BLaER1 treated with 17β-estradiol and CSF1 and Interleukin-3, amounts not matched to agents 10 nM and 100 nM (cell line): ENCODE results near the gene EIF3D.
A peak's percentile ranks its signal among the peaks of the same experiment; 100 is the strongest.
"Not testable (repeated sequence)": the region's sequence is repeated elsewhere in the genome, so short reads cannot be mapped to it uniquely, and the experiment has no call there.

ENCODE experiments used
- H3K27ac ChIP-seq, 11 experiments: shearing (Covaris generic); formaldehyde crosslinking; 2 replicates each; pipeline ENCODE4 v1.8.1; 2022
- H3K27me3 ChIP-seq, 11 experiments: shearing (Covaris generic); formaldehyde crosslinking; 2 replicates each; pipeline ENCODE4 v1.8.1; 2022
- H3K36me3 ChIP-seq, 11 experiments: shearing (Covaris generic); formaldehyde crosslinking; 2 replicates each; pipeline ENCODE4 v1.8.1; 2022
- H3K4me1 ChIP-seq, 10 experiments: shearing (Covaris generic); formaldehyde crosslinking; 2 replicates each; pipeline ENCODE4 v1.8.1; 2022
- H3K4me2 ChIP-seq, 11 experiments: shearing (Covaris generic); formaldehyde crosslinking; 2 replicates each; pipeline ENCODE4 v1.8.1; 2022
- H3K4me3 ChIP-seq, 10 experiments: shearing (Covaris generic); formaldehyde crosslinking; 2 replicates each; pipeline ENCODE4 v1.8.1; 2022
- H3K9ac ChIP-seq, 11 experiments: shearing (Covaris generic); formaldehyde crosslinking; 2 replicates each; pipeline ENCODE4 v1.8.1; 2022
- H3K9me3 ChIP-seq, 11 experiments: shearing (Covaris generic); formaldehyde crosslinking; replicated peaks in 1 of 11; 2 replicates each; pipeline ENCODE4 v1.8.1; 2022
- H4K20me1 ChIP-seq, 11 experiments: shearing (Covaris generic); formaldehyde crosslinking; 2 replicates each; pipeline ENCODE4 v1.8.1; 2022
- Cebpa-rat ChIP-seq, 11 experiments: shearing (Covaris generic); IDR thresholded peaks; 2 replicates each; pipeline ENCODE4 v1.8.1; 2022

EIF3D gene

DNA sequence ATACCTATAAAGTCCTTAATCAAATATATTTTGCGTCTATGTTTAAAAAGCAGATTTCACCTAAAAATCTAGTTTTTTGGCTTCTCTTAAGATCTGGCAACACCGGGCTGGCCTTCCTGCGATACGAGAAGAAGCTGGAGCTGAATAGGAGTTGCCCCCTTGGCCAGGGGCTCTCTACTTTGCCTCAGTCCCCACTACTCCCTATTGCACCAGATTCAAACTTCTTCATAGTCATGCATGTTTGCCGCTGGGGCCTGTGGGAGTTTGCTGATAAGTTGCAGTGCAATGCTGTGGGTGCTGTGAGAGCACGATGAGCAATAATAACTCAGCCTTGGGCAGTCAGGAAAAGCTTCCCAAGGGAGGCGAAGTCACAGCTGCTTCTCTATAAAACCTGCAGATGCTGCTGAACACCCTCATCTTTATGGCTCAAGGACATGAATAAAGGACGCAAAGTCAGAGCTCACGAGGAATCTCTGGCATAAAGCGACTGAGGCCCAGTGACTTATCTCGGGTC lies 15.2 kb upstream of the EIF3D start:
- Histone ChIP-seq H3K27ac (no peak overlapping the region), H3K9ac (peak overlapping the region in 2 of 11 experiments; percentile 4 to 14; a peak in 2 of 22 replicates), H3K27me3 (no peaks in the 10 kb centered on the region), H4K20me1 (no peaks in the 10 kb centered on the region), H3K36me3 (no peaks in the 10 kb centered on the region), H3K4me1 (peaks cover 8 to 64% (median 28%) of the 10 kb centered on the region in 10 experiments), H3K4me2 (peak overlapping the region in 8 of 11 experiments; percentile 5 to 68 (median 37); a peak in 14 of 22 replicates), H3K9me3 (no peaks in the 10 kb centered on the region), H3K4me3 (no peak overlapping the region)
- 0 out of 22 replicates have a peak, but pooled peaks of 1 of the 11 experiments have one; percentile 9 for TF ChIP-seq Cebpa-rat (IDR thresholded peaks at IDR 0.05)

- H3K4me3 ChIP-seq: no peak overlapping the region
- no peaks in the 10 kb centered on the region for H3K36me3 ChIP-seq
- no peak overlapping the region for H3K27ac ChIP-seq
- H3K27me3 ChIP-seq: no peaks in the 10 kb centered on the region
- no peaks in the 10 kb centered on the region for H4K20me1 ChIP-seq
- H3K4me2 ChIP-seq: peak overlapping the region in 5 of 11 experiments; percentile 16 to 60 (median 35); a peak in 7 of 22 replicates
- peaks cover 0 to 45% (median 20%) of the 10 kb centered on the region in 10 experiments; a peak in 17 of 20 replicates for H3K4me1 ChIP-seq
- H3K9ac ChIP-seq: no peak overlapping the region; a peak in 1 of 22 replicates
- no peak for TF ChIP-seq Cebpa-rat (IDR thresholded peaks at IDR 0.05)
- H3K9me3 ChIP-seq: no peaks in the 10 kb centered on the region
Measured at GRCh38 chr22:36541831-36542411, 13.0 kb upstream of the EIF3D start.

- Histone ChIP-seq H3K4me2 (no peak overlapping the region), H4K20me1 (no peaks in the 10 kb centered on the region), H3K27me3 (no peaks in the 10 kb centered on the region), H3K36me3 (no peaks in the 10 kb centered on the region), H3K4me1 (peaks cover 0 to 39% (median 19%) of the 10 kb centered on the region in 10 experiments; a peak in 17 of 20 replicates), H3K9ac (no peak overlapping the region), H3K27ac (no peak overlapping the region), H3K9me3 (no peaks in the 10 kb centered on the region), H3K4me3 (no peak overlapping the region)
- no peak for TF ChIP-seq Cebpa-rat (IDR thresholded peaks at IDR 0.05)
Measured at GRCh38 chr22:36540867-36541642, 12.1 kb upstream of the EIF3D start.

DNA sequence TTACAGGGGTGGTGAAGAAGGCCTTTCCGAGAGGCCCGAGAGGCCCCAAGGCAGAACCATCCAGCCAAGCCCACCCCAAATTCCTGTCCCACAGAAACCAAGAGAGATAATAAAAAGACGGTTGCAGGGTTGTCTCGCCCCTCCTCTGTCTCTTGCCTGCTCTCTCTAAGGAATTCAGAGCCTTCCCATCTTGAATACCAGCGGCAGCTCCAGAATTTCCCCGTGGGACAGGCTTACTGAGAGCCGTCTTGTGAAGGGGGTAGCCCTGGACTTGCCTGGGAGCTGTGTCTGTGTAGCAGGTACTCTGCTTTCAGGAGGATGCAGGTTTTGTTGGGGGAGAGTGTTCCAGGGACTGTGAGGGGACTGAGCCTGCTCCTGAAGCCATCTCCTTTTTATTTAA lies 9.6 kb upstream of the EIF3D start:
- TF ChIP-seq Cebpa-rat (IDR thresholded peaks at IDR 0.05): no peak
- Histone ChIP-seq H3K4me2 (no peak overlapping the region), H3K9ac (no peak overlapping the region), H3K27me3 (no peaks in the 10 kb centered on the region), H3K36me3 (no peaks in the 10 kb centered on the region), H3K9me3 (peaks cover 0 to 13% (median 7%) of the 10 kb centered on the region in 11 experiments; a peak in 14 of 22 replicates), H3K4me1 (peaks cover 0 to 19% (median 3%) of the 10 kb centered on the region in 10 experiments; a peak in 9 of 20 replicates), H3K4me3 (no peak overlapping the region), H3K27ac (no peak overlapping the region), H4K20me1 (no peaks in the 10 kb centered on the region)

- Histone ChIP-seq H3K4me3 (no peak overlapping the region), H4K20me1 (no peaks in the 10 kb centered on the region), H3K4me2 (no peak overlapping the region), H3K9ac (no peak overlapping the region), H3K9me3 (peaks cover 0 to 17% (median 8%) of the 10 kb centered on the region in 11 experiments; a peak in 14 of 22 replicates), H3K27me3 (no peaks in the 10 kb centered on the region), H3K27ac (no peak overlapping the region), H3K4me1 (peaks cover 0 to 6% (median 0%) of the 10 kb centered on the region in 10 experiments; a peak in 7 of 20 replicates), H3K36me3 (no peaks in the 10 kb centered on the region)
- no peak for TF ChIP-seq Cebpa-rat (IDR thresholded peaks at IDR 0.05)
Measured at GRCh38 chr22:36536717-36537116, 7.8 kb upstream of the EIF3D start.

- not testable (repeated sequence) for H3K4me1 ChIP-seq, H3K27me3 ChIP-seq
Measured at GRCh38 chr22:36533320-36533719, 4.4 kb upstream of the EIF3D start.

DNA sequence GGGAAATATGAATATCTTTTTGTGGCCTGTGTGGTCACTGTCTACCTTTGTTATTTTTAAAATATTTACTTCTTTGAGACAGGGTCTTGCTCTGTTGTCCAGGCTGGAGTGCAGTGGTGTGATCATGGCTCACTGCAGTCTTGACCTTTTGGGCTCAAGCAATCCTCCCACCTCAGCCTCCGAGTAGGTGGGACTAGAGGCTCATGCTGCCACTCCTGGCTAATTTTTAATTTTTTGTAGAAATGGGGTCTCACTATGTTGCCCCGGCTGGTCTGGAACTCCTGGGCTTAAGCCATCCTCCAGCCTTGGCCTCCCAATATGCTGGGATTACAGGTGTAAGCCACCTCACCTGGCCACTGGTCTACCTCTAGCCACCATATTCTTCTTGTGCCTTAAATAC lies 3.5 kb upstream of the EIF3D start:
- peaks cover 0 to 6% (median 3%) of the 10 kb centered on the region in 11 experiments; a peak in 9 of 22 replicates for H3K36me3 ChIP-seq
- H3K4me2 ChIP-seq: no peak overlapping the region
- peaks cover 0 to 17% (median 8%) of the 10 kb centered on the region in 11 experiments; a peak in 14 of 22 replicates for H3K9me3 ChIP-seq
- no peak for TF ChIP-seq Cebpa-rat (IDR thresholded peaks at IDR 0.05)
- H3K4me3 ChIP-seq: no peak overlapping the region
- H3K27ac ChIP-seq: no peak overlapping the region
- no peaks in the 10 kb centered on the region for H3K27me3 ChIP-seq
- H3K9ac ChIP-seq: no peak overlapping the region
- peaks cover 3 to 9% (median 7%) of the 10 kb centered on the region in 11 experiments; a peak in 17 of 22 replicates for H4K20me1 ChIP-seq
- peaks cover 12 to 15% (median 14%) of the 10 kb centered on the region in 10 experiments for H3K4me1 ChIP-seq

More at GRCh38 chr22:36533320-36533719, 4.4 kb upstream of the EIF3D start:
- not testable (repeated sequence) for H3K27ac ChIP-seq, H4K20me1 ChIP-seq, H3K4me3 ChIP-seq, H3K9ac ChIP-seq, H3K4me2 ChIP-seq, H3K36me3 ChIP-seq
- peaks cover 0 to 17% (median 8%) of the 10 kb centered on the region in 11 experiments; a peak in 14 of 22 replicates for H3K9me3 ChIP-seq

DNA sequence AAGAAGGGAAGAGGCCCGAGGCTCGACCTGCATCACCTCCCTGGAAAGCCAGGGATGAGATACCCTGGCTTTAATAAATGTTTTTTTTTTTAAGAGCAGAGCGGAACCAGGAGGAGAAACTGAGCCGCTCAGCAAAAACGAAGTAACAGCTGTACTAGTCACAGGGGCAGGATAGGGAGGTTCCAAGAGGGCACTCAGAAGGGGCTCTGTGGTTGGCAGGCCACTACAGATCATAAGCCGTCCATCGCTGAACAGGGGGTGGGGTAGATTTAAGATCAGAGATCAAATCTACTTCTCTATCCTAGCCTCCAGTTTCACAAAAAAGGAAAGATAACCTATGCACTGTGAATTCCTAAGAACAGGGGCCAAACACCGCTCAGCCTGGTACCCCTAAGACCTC lies 625 bp downstream of the EIF3D start:
- no peaks in the 10 kb centered on the region for H3K27me3 ChIP-seq
- peak overlapping the region; percentile 87 to 96 (median 92) for H3K27ac ChIP-seq

GRCh38 chr22:36522662-36523061 lies 6.3 kb downstream of the EIF3D start:
- Histone ChIP-seq H3K27ac (no peak overlapping the region), H4K20me1 (peaks cover 62 to 100% (median 99%) of the 10 kb centered on the region in 11 experiments; a peak in 21 of 22 replicates), H3K4me3 (no peak overlapping the region), H3K9ac (no peak overlapping the region; a peak in 1 of 22 replicates), H3K4me1 (peaks cover 12 to 70% (median 34%) of the 10 kb centered on the region in 10 experiments), H3K9me3 (no peaks in the 10 kb centered on the region), H3K36me3 (peaks cover 89 to 100% (median 100%) of the 10 kb centered on the region in 11 experiments), H3K27me3 (no peaks in the 10 kb centered on the region), H3K4me2 (peak overlapping the region in 1 of 11 experiments; percentile 9; a peak in 1 of 22 replicates)
- no peak for TF ChIP-seq Cebpa-rat (IDR thresholded peaks at IDR 0.05)

More for the DNA sequence above, 625 bp downstream of the EIF3D start:
- H3K4me2 ChIP-seq: peak overlapping the region; percentile 87 to 99 (median 97)
- peaks cover 30 to 50% (median 49%) of the 10 kb centered on the region in 11 experiments; a peak in 20 of 22 replicates for H4K20me1 ChIP-seq
- H3K4me3 ChIP-seq: peak overlapping the region; percentile 72 to 94 (median 84)
- no peak for TF ChIP-seq Cebpa-rat (IDR thresholded peaks at IDR 0.05)
- peaks cover 36 to 47% (median 44%) of the 10 kb centered on the region in 11 experiments for H3K36me3 ChIP-seq
- H3K4me1 ChIP-seq: peaks cover 21 to 35% (median 23%) of the 10 kb centered on the region in 10 experiments
- peak overlapping the region; percentile 91 to 96 (median 93) for H3K9ac ChIP-seq
- peaks cover 0 to 4% (median 0%) of the 10 kb centered on the region in 11 experiments; a peak in 1 of 22 replicates for H3K9me3 ChIP-seq
